Sigmoid colon (tissue), 4 donors: Measurements from ENCODE around the gene ADARB2.

Experiments
- CTCF ChIP-seq, 4 experiments: fragments of 450-650 bp in 3 of 4; fragments of 200-600 bp in 1 of 4; IDR thresholded peaks; one replicate each; pipeline ENCODE4 v1.5.1; 2016 to 2019; ENCODE audit warnings: antibody characterized with exemption in 4 of 4, mild to moderate bottlenecking in 3 of 4, moderate library complexity in 2 of 4
- EP300 ChIP-seq, 4 donors: sonication (generic); formaldehyde crosslinking; IDR thresholded peaks; one replicate each; pipeline ENCODE4 v1.6.1; 2017; ENCODE audit warnings: antibody characterized with exemption in 4 of 4
- POLR2A ChIP-seq, 2 donors: fragments of 450-650 bp; IDR thresholded peaks; one replicate each; pipeline ENCODE4 v1.6.1; 2016; ENCODE audit warnings: antibody characterized with exemption in 2 of 2, mild to moderate bottlenecking in 2 of 2, moderate library complexity in 2 of 2
- POLR2AphosphoS5 ChIP-seq, 4 donors: sonication (generic); formaldehyde crosslinking; IDR thresholded peaks; one replicate each; pipeline ENCODE4 v1.6.1; 2017; ENCODE audit warnings: antibody characterized with exemption in 4 of 4

GRCh38 chr10:1155791-1156615, 581.3 kb downstream of the ADARB2 start:
- TF ChIP-seq EP300 (IDR thresholded peaks at IDR 0.05), result no peak
- no peak for TF ChIP-seq POLR2AphosphoS5 (IDR thresholded peaks at IDR 0.05)
- no peak for TF ChIP-seq CTCF (IDR thresholded peaks at IDR 0.05)
- TF ChIP-seq POLR2A (IDR thresholded peaks at IDR 0.05), result no peak
